SHP77 treated with DMSO at 0.1 percent for 48 hours (cell line): Measurements from ENCODE around the gene TOP2B.

Source experiments
- DNase-seq: peaks from one replicate; lab custom pipeline; 2025; lab: John Stamatoyannopoulos, UW

Gene TOP2B

DNA sequence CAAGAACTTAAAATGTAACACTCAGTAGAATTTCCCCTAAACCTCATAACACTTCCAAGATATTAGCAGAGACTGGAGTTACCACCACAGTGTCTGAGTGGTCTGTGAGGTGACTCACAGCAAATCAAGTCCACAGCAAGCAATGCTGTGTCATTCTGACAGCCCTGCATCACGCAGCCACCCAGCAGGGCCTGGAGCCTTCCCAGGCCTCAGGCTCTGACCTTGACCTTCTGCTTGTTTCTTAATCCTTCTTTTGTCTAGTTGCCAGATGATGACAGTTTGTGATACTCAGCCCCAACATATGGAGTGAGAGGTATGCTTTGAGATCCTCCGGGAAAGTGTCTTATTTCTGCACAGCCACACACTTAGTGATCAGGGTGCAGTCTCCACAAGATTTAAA is 82.5 kb downstream of the TOP2B start:
- no peak for DNase-seq

DNA sequence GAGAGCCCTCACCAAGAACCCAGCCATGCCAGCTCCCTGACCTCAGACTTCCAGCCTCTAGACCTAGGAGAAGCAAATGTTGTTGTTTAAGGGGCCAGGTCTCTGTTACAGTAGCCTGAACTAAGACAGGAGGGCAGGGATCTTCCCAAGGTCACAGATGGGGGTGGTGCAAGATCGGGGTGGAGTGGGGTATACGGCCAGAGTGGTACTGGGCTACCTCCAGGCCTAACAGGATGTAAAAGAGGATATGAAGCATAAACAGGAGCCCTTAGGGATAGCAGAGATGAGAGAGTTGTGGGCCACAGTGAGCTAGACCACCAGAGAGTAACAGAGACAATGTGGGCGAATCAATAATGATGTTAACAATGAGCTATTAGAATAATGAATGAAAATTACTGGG is 82.9 kb downstream of the TOP2B start:
- DNase-seq: no peak

DNA sequence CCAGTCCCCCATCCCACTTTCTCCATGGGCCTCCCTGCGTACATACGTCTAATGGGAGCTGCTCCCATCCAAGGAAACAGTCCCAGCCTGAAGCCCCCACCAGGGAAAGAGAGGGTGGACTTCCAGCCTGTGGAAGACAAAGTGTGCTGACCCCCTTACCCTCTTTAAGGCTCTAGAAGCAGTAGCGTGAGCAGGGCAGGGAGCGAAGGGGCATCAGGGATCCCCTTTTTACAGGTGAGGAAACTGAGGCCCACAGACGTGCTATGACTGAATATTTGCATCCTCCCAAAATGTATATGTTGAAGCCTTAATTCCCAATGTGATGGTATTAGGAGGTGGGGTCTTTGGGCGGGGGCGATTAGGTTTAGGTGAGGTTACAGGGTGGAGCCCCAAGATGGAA is 83.4 kb downstream of the TOP2B start:
- no peak for DNase-seq

- no peak for DNase-seq
Observed at GRCh38 chr3:25580534-25580933, 84.2 kb downstream of the TOP2B start.

DNA sequence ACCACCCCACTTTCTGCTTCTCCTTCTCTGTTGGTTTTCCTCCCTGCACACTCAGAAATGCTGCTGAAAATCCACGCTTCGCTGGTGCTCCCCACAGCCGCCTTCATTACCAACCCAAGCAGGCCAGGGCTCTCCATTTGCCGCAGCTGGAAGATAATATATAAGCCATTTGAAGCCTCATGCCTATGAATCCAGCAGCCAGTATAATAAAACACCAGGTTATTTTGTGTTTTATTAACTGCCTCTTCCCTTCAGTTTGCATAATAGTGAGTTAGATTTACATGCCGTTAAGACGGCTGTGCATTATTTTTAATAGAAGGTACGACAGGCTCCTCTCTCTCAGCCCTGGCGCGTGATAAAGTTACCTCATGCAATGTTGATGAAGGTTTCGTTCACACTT is 86.6 kb downstream of the TOP2B start:
- no peak for DNase-seq

DNA sequence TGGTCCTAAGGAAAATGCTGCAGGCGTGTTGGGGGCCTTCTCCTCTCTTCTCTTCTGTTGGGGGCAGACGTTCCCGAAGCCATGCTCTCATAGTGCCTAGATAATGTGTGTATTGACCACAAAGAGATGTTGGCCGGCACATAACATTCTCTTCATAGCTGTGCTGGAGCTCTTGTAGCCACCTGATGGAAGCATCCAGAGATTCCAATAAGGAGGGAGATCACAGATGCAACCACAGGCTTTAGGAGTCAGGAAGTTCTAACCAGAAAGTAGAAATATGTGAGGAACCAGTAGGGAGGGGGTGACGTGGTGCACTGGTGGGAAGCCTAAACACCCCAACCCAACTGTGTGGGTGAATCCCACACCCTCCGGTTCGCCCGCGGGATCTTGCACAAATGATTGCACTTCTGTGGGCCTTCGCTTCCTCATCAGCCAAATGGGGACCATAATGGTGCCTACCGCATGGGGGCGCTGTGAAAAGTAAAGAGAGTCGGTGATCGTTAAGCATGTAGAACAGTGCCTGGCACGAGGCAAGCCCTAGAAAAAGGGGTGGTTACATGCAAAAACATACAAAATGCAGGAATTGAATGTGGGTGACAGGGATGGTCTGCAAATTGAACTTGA is 87.8 kb downstream of the TOP2B start:
- DNase-seq: no peak

DNA sequence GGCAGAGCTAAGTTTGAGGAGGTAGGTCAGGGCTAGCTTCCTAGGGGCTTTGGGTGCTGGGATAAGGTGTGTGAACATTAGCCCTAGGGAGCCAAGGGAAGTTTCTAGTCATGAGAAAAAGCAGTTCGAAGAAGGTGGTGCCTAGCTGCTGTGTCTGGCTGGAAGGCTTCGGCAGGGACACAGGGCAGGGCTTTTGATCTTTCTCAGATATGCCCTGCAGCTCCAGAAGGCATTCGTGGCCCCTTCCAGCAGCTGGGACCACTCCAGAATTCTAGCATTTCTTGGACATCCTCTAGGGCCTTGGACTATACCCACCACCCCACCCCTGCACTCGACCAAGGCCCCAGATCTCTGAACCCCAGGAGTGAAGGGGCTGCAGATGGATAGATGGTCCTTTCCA is 88.6 kb downstream of the TOP2B start:
- no peak for DNase-seq

DNA sequence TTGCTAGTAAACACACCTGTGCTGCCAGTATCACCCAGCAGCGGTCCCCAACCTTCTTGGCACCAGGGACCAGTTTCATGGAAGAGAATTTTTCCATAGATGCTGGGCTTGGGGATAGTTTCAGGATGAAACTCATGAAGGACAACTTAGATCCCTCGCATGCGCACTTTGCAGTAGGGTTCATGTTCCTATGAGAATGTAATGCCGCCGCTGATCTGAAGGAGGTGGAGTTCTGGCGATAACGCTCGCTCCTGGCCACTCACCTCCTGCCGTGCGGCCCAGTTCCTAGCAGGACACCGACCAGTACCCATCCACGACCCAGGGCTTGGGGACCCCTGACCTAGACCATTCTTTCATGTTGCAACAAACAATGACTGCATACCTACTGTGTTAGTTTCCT is 89.7 kb downstream of the TOP2B start:
- no peak for DNase-seq

DNA sequence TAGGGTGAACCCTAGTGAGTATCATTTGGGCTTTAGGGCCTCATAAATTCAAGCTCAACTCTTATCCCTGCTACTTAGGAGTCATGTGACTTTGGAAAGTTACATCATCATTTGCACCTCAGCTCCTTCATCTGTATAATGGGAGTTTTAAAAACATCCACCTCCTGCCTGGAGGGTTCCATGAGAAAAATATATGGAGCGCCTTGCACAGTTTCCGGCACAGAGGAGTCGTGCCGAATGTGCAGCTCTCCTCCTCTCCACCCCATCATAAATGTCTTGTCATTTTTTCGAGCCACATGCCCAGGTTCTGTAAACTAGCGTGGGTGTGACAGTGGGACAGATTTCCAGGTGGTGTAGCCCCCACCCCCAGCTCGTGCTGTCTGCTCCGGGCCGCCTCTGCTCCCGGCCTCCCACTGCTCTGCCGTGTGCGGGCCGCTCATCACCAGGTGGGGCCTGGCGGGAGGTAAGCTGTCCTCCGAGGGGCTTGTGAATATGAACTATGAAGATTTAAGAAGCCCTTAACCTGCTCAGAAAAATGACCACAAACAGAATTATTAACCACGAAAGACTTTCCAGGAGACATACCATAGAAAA is 90.4 kb downstream of the TOP2B start:
- DNase-seq: no peak

DNA sequence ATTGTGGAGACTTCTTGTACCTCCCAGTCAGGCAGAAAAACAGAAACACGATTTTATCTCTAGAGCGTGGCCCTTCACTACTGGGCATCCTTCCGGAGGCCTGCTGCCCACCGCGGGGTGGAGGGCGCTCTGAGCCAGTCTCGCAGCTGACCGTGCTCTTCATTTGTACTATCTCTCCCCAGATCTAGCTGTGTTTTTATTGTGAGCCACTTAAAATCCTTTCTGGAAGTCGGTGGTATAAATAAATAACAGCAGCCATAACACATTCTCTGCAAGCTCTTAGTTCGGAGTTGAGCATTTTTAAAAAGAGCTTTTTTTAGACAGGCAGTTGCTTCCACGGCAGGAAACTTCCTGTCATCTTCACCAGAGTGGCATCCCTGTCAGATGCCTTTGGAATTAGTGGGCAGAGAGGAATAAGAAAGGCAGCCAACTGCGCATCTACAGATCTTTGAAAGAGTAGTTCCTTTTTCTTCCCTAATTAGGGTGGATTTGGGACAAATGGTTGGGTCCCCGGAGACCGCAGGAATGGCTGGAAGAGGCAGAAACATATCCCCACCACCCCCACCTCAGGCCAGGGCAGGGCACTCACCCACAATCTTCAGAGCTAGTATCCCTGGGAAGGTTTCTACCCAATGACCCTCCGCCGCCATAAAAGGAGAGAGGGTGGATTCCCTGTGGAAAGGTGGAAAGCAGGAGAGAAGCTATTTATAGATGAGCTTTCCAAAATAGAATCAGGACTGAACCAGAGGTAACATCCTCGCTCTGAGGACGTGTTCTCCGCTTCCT is 91.1 kb downstream of the TOP2B start:
- no peak for DNase-seq

DNA sequence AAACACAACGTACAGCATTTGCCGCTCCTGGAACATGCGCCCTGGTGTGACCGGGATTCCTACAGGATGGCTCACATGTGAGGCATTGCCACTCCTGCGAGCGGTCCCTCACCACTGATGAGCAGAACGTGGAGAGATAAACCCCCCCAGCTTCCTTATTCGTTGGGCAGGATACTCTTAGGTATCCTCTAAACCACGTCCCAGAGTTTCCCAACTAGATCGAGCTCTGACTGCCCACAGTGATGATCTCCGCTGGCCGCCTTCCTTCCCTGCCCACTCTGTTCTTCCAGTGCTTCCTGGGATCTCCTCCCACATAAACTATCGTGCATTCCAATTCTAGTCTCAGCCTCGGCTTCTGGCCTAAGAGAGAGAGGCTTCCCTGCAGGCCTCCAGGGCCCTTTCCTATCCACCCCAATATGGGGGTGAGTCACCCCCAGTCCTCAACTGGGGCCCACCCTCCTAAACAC is 91.8 kb downstream of the TOP2B start:
- no peak for DNase-seq

DNA sequence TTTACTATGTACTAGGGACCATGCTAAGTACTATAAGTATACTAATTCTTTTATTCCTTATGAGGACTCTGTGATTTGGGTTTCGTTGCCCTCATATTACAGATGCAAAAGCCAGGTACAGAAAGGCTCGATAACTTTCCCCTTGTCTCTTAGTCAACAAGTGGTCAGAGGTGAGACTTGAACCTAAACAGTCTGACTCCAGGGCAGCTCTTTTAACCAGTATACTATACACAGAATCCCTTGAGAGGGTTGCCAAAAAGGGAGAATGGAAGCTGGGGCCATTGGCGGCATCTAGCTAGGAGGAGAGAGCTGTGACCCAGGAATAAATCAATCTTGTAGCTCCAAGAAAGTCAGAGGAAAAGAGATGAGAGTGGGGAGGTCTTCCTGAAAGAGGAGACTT is 92.4 kb downstream of the TOP2B start:
- no peak for DNase-seq

GRCh38 chr3:25571285-25571684 is 93.4 kb downstream of the TOP2B start:
- DNase-seq: no peak

GRCh38 chr3:25568525-25569078 is 96.1 kb downstream of the TOP2B start:
- no peak for DNase-seq

DNA sequence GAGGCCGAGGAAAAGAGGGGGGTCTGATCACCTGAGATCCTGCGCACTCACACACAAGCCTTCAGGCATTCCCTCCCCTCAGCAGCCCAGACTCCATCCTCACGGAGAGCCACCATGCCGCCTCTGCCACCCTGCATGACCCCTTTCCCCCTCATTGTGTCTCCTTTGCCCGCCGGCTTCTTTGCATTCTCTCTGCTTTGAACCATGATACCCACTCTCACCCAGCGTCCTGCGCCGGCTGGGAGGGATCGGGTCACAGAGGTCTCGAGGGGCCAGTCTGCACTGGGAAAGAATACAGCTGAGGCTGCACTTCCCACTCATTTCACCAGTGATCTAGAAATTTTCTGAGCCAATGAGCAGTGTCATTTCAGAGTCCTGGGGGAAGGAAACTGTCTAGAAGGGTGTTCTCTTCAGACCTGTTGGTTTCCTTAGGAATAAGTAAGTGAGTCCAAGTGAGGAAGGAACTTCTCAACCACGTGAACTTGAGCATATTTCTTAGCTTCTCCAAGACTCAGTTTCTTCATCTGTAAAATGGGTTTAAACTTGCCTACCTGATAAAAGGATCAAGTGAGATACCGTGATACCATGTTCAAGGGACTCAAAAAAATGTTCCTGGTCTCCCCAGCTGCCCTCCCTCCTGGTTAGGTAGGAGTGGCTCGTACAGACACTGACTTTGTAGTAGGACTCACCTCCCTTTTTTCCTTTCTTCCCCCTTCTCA is 96.7 kb downstream of the TOP2B start:
- no peak for DNase-seq

DNA sequence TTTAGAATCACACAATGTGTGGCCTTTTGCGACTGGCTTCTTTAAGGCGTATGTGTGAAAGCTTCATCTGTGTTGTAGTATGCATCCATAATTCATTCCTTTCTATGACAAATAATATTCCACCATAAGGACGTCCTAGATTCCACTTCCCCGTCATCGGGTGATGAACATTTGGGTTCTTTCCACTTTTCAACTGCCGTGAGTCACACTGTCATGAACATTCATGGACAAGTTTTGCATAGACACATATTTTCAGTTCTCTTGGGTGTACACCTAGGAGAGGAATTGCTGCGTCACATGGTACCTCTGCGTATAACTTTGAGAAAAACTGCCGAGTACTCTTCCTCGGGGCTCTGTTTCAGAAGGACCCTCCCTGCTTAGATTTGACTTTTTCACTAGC is 97.3 kb downstream of the TOP2B start:
- no peak for DNase-seq

- DNase-seq: no peak
Observed at GRCh38 chr3:25566358-25566920, 98.3 kb downstream of the TOP2B start.

- no peak for DNase-seq
Observed at GRCh38 chr3:25565807-25566206, 98.9 kb downstream of the TOP2B start.

- DNase-seq: no peak
Observed at GRCh38 chr3:25564075-25564474, 100.6 kb downstream of the TOP2B start.

DNA sequence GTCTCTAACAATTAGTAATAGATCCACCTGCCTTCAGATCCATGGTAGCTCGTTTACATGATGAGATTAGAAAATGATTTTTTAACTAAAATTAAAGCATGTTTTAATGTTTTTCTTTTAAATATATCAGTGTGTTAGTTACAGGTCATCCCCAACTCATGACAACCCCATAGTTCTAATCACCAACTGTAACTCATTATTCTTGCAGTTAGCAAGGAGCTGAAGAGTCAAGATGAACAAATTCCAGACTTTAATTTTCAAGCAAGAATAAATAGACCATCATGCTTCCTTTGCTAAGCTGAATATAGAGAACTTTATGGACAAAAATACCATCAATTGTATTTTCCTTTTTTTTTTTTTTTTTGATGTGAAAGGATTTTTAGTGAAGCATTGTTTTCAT is 101.1 kb downstream of the TOP2B start:
- no peak for DNase-seq

- no peak for DNase-seq
Observed at GRCh38 chr3:25558796-25559195, 105.9 kb downstream of the TOP2B start.

DNA sequence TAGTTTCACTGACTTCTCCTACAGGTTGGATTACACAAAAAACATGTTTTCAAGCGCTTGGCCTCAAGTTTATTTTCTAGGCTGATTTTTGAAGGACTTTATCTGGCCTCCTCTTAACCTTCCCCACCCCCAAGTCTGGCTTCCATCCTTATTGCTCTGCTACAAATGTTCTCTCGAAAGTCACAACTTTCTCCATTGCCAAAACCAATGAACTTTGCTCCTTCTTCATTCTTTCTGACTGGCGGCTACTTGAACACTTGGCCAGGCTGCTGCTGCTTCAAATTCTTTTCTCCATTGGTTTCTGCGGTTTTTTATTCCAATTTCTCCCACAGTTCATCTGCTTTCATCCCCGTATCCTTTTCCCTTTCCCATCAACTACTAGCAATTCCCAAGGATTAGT is 106.6 kb downstream of the TOP2B start:
- DNase-seq: no peak
